Suppressor macrophage treated with lipopolysaccharide for 4 hours (primary cell): ENCODE data around the gene LSM6.
A peak's percentile ranks its signal among the peaks of the same experiment; 100 is the strongest.

Source experiments
- DNase-seq: peaks from one replicate; pipeline ENCODE4 v3.0.0-alpha.2; 2020

LSM6 gene

GRCh38 chr4:146186596-146186995 lies 11.1 kb downstream of the LSM6 start:
- DNase-seq: no peak

DNA sequence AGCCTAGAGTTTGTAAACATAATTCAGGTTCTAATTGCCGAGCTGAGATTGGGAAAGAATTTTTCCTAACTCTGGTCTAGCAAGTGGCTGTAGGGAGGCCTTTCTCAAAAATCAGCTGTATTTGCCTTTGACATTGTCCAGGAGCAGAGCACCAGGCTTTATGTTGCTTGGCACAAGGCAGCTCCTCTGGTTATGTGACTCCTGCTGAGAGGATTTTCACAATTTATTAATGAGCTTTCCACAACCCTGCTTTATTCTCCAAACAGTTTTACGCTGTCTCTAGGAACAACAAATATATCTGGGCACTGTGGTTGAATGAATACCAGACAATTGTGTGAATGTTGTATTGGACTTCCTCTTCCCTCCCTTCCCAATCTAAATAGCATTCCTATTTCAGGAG lies 14.9 kb downstream of the LSM6 start:
- no peak for DNase-seq

- no peak for DNase-seq
These were observed 16.4 kb downstream of the LSM6 start for GRCh38 chr4:146191766-146192458.

DNA sequence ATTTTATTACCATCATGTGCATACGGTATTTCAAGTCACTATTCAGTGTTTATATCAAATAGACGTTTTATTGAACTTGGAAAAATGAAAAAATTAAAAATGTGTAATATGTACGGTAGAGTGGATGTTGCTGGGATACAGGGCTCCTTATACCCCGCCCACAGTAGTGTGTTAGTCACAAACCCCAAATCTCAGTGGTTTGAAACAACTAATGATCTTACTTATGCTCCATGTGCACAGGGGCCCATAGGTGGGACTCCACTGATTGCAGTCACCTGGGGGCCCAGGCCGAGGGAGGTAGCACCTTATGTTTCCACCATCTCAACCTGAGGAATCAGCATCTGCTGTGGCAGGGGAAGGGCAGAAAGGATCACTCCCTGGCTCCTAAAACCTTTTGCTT lies 18.1 kb downstream of the LSM6 start:
- DNase-seq: no peak

- no peak for DNase-seq
These were observed 18.7 kb downstream of the LSM6 start for GRCh38 chr4:146194212-146194611.

- no peak for DNase-seq
These were observed 27.1 kb downstream of the LSM6 start for GRCh38 chr4:146202665-146203064.

- no peak for DNase-seq
These were observed 31.9 kb downstream of the LSM6 start for GRCh38 chr4:146207410-146207809.

- no peak for DNase-seq
These were observed 35.4 kb downstream of the LSM6 start for GRCh38 chr4:146210890-146211289.

DNA sequence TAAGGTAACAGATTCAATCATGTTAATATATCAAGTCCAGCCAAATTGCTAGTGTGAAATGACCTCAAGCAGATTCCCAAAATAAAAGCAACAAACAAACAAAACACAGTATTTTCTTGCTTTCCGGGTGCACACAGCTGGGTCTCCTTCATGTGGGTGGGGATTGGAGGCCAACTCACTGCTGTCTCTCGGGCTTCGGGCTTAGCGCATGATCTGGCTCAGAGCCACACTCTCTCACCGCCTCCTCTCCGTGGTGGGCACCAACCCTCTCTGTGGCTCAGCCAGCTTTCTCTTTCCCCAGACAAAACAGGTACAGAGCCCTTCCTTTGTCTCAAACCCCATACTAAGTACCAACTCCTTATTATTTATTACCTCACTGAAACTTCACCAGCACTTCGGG lies 35.9 kb downstream of the LSM6 start:
- no peak for DNase-seq

DNA sequence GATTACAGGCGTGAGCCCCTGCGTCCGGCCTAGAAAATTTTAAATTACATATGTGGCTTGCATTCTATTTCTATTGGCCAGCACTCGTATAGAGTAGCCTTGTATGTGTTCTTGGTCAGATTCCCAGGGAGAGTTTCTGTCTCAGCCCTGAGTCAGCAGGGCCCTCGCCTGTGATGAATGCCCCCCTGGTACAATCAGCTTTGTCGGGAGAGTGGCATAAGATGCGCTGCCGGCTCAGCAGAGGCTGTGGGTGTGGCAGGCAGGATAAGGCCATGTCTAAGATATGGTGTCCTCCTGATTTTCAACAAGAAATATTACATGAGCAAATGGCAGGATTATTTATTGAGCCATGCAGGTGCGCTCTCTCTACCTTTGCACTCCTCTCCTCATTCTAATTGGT lies 37.3 kb downstream of the LSM6 start:
- no peak for DNase-seq

- DNase-seq: no peak
These were observed 38.7 kb downstream of the LSM6 start, which contains the start of gene REELD1 for GRCh38 chr4:146214238-146214637. Gene REELD1, plus strand, starts transcription at chr4:146214538. Its CDS starts 2,415 bp downstream, at chr4:146216953.

DNA sequence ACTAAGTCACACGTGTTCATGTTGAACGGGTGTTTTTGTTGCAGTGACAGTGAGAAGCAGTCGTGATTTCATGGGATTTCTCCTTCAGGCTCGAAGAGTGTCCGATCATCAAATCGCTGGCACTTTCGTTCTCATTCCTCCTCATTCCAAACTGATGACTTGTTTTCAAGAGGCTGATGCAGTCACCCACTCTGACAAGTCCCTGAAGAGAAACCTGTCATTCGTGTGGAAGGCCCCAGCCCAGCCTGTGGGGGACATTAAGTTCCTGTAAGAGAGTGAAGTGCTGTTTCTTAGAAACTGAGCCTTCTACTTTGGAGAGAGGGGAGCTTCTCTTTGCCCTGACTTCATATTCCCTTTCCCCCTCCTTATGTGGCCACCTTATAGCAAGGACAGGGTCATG lies 46.8 kb downstream of the LSM6 start:
- no peak for DNase-seq

DNA sequence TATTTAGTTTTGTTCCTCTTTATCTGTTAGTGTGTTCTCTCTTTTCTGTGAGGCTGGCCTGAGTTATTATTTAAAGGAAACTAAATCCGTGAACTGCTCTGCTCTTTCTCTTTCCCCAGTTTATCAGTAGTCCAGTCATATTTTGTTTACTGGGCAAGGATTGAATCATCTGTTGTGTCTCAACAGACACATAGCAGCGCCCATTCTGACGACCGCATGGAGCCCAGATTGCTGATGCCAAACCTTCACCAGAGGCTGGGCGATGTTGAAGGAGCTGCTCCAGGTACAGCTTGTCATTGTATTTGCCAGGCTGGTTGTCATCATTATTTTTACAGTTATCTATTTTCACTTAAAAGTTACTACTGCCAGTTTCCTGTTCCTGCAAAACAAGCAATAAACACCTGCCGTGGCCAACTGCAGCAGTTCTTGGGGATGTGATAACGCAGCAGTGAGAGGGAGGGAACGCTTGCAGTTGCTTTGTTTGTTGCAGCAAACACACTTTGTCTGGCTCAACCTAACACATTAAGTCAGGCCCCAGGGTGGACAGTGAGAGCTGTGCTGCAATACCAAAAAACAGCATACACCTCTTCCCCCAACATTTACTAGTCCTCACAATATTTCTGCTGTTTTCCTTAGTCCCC lies 48.9 kb downstream of the LSM6 start:
- no peak for DNase-seq

GRCh38 chr4:146229406-146229805 lies 53.9 kb downstream of the LSM6 start:
- no peak for DNase-seq

DNA sequence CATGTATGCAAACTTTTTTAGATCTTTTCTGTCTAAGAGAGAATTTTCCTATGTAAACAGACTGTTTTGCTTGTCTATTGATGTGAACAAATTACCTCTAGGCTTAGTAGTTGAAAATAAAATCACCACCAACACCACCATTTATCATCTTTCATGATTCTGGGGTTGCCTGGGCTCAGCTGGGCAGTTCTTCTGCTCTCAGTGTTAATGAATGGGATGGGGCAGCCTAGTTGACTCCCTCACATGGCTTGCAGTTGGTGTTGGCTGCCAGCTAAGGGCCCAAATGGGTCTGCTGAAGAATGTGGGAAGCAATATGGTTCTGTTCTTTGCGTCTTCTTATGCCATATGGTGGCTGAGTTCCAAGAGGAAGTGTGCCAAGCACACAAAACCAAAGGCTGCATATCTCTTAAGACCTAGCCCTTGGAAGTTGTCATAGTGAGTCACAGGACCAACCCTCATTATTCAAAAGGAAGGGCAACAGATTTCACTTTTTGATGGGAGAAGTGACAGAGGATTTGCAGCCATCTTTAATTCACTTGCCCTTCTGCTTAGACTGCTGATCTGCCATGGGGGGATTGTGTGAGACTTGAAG lies 56.7 kb downstream of the LSM6 start:
- DNase-seq: peak; percentile 62

DNA sequence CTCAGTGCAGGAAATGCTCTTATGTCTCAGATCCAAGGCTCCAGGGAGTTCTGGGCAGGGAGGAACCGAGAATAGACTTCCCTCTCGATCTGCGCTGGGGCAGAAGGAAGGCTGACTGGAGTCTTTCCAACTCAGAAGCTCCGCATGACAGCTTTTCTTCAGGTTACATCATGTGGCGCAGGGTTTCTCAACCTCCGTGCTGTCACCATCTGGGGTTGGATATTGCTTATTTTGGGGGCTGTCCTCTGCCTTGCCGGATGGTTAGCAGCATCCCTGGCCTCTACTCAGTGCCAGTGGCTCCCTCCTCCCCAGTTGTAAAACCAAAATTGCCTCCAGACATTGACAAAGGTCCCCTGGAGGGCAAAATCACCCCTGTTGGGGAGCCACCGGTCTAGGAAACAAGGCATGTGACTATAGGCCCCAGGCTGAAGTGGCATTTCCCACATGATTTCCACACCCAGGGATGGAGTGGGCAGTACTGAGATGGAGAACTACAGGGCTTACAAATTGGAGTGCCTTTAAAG lies 60.2 kb downstream of the LSM6 start:
- peak; percentile 90 for DNase-seq

DNA sequence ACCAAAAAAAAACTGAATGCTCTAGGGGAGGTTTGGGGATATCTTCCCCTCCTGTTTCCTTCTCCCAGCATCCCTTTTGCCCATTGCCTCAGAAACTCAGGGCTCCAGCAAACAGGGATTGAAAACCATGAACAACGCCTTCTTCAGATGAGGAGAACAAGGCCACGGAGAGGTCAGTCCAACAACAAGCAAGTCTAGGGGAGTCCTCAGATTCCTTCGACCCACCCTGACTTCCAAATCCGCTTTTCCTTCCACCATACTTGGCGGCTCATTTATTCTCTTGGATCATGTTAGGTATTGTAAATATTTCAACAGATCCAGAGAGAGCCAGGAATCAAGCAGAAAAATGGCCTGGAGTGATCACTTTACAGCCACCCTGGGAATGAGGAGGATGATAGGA lies 60.7 kb downstream of the LSM6 start:
- DNase-seq: no peak

DNA sequence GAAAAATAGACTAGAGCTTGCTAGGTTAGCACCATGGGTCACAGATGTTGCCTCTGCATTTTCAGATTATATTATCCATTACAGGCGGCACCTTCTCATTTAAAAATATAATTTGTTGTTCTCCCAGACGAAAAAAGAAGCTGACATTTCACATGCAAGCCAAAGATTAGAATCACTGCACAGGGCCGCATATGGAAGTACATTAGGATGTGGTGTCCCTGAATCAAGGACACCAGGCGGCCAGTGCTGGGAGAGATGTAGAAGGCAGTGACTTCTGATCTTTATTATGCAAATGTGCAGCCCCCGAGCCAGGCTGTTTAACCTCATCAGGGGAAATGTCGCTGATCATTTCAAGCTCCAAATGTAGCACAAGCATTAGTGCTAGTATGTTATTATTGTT lies 61.6 kb downstream of the LSM6 start:
- DNase-seq: no peak

GRCh38 chr4:146238107-146238506 lies 62.6 kb downstream of the LSM6 start:
- DNase-seq: no peak
